GM21381 (cell line): ENCODE measurements around the gene VCAN.

Source experiments
- ATAC-seq: cut with Tn5 transposase; IDR thresholded peaks from one replicate; pipeline ENCODE4 v1.9.1; 2021; ENCODE audit warnings: mild to moderate bottlenecking, moderate library complexity; ENCODE audit not compliant: unreplicated experiment

VCAN gene

DNA sequence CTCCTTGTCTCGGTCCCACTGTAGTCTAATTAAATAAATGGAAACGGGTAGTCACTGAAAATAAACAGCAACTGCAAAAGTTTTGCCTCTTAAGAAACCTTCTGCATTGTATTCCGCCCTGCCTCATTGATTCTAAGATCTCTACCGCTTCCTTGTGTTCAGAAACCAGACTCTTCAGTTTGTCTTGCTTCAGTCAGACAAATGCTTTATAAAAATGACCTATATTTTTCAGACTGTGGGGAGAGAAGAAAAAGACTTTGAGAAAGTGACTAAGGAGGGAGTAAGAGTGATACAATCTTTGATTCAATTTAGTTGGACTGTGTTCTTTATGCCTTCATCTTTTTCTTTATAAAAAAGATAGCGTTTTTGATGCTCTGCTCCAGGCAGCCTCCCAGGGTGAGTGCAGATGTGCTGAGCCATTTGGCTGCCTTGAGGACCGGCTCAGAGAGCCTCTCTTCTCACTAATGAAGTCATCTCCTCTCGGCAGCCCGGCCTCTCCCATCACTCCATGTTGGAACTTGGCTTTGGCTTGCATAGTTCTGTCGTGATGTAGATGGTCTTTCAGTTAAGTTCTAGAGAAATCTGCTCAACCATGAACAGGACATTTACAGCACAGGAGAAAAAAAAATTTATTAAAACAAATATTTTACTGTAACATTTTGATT lies 4.0 kb upstream of the VCAN start:
- no peak for ATAC-seq

DNA sequence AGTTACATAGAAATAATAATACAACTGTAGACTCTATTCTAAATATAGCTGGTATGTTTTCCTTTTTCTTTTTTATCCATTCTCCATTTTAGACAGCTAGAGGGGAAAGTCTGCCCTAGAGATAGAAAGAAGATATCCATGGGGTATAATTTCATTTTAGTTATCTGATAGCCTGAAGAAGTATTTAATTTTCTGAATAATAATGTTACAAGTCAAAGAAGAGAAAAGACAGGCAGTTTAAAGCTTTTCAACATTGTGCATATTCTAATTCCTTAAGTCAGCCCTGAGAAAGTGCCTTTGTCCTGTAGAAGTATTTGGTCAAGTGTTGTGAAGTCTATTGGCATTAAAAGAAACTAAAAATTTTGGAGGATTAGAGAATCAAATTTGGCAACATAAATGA lies 2.5 kb upstream of the VCAN start:
- ATAC-seq, result no peak

DNA sequence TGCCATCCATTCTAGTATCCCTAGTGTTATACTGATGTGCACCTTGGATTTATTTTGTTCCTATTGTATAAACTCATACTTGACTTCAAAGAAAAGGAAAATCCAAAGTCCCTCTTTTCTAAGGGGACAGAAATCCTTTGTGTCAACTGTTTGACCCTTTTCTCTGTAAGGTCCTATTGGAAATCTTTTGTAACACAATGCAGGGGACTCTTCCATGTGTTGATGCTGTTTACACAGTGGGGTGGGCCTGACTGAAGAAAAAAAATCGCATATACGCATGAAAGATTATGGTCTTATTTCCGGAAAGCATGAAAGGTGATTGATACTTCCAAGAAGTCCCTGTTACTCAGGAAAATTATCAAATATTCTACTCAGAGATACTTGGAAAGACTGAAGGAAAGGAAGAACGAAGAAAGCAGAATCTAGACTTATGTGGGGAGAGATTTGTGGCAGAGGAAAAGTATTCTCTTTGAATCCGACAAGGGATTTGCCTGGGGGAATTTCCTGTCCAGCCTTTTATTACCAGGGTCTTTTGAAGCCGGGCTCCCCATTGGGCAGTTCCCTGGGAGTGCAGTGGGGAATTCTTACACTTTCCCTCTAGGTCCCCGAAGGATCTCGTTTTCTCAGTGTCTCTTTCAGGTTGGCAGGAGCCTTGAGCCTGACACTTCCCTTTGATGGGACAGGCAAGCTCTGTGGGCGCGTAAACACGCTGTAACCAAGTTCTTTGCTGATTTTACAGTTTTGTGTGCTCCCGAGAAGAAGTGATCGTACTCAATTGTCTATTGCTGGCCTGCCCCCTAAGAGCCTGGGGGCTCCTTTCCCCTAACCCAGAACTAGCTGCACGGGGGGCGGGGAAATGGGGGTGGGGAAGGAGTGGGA lies 779 bp upstream of the VCAN start:
- no peak for ATAC-seq

DNA sequence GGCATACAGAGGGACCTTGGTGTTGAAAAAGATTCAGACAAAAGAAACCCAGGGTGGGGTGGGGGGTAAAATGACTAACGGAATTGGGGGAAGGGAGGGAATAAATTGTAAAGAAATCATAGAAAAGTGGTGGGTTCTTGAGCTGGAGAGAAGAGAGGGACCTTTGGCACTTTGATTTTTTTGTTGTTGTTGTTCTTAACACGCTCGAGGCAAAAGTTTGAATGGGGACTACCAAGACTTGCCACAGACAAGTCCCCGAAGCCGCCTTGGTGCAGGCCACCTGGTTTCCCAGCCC lies 616 bp downstream of the VCAN start:
- ATAC-seq, result no peak

DNA sequence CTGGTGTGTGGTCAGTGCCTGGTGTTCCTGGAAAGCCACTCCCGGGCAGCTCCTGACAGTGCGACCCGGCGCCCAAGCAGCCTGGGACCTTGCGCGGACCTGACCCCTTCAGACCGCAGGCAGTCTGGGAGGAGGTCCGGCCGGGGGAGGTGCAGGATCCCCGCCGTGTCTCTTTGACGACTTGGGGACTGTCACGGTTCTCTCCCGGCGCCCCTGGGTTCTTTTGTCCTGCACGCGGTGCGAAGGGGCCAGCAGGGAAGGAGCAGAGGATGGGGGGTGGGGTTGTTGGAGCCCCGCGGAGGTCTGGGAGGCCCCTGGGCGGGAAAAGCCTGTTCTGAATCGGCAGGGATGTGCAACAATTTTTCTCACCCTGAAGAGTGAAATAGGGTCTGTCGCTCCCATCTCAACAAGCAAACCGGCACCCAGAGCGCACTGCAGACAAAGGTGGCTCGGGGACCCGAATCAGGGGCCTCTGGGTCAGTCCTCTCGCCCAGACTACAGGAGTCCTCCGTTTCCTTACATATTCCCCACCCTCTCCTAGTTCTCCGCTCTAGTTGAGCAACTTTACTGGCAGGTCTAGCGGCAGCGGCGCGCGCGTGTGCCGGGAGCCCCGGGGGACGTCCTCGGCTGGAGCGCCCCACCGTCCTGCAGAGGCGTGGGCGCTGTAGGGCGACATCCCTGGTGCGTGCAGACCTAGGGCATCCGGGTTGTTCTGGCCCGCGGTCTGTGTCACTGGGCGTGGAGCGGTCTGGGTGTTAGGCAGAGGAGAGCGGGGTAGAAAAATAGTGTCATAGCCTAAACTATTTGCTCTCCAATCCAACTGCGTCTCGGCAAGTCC lies 1.2 kb downstream of the VCAN start:
- ATAC-seq, result peak; percentile 47

DNA sequence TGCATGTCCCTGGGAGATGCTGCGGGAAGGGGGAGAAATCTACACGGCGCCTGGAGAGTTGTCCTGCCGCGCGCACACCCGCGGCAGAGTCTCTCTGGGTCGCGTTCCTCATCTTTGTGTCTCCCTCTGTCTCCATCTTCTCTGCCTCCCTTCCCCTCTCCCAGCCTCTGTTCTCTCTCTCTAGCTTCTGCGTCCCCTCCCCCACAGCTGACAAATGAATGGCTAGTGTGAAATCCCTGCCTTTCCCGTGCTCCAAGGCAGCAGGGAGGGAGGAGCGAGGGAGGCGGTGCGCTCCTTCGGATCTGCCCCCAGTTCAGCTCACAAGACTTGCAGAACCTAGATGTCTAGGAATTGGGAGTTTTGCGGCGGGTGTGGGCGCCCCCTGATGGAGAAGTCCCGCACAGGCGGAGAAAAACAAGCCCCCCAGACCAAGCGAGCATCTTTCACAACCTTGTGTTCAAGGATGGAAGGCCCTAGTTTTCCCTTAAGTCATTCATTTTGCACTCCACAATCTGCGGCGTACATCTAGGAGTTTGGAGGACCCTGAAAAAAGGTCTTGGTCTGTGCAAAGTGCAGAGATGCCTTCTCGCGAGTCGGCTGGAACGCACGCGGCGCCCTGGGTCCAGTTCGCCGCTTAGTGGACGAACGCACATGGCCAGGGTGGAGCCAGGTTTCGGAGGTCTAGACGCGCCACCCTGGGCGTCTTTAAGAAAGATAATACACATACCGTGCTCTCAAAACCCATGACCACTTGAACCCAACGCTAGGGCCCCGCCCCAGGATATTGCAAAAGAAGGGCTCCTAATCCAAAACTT lies 2.0 kb downstream of the VCAN start:
- ATAC-seq, result peak; percentile 60

DNA sequence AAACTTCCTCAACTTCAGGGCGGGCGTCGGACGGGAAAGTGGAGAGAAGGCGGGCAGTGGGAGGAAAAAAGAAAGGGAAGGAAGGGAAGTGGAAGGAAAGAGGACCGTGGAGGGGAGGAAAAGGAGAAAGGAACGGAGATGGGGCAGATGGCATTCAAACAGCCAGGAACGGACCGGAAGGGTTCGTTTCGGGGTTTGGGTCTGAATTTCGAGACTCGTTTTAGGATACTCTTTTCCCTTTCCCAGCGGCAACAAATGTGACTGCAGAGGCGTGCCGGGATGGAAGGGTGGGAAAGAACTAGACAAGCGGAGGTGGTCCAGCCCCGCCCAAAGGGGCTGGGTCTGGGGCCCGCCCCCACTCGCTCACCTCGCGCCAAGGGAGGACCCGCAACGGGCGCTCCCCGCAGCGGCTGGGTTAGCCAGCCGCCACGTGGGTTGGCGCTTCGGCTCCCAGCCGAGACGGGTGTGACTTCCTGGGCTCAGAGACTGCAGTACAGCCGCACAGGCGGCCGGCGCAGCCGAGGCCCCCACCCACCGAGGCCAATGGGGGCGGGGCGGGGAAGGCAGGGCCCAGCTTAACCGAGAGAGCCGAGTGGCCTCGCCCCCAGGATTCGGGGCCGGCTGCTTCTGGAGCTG lies 2.7 kb downstream of the VCAN start:
- peak; percentile 45 for ATAC-seq

DNA sequence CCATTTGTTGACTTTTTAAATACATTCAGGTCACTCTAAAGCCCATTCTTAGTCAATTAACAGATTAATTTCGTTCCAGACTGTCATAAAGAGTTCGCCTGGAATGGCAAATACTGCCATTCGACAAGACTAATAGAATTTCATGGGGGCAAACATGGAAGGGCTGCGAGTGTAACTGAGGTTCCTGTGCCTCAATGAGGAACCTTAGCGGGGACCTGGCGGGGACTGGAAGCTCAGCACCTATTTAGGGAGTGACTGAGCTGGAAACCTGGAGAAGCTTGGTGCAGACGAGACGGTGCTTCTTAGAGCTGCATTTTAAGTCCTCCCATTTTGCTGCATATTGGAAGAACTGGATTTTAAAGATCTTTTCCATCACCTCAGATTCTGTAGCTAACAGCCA lies 3.4 kb downstream of the VCAN start:
- ATAC-seq, result no peak

DNA sequence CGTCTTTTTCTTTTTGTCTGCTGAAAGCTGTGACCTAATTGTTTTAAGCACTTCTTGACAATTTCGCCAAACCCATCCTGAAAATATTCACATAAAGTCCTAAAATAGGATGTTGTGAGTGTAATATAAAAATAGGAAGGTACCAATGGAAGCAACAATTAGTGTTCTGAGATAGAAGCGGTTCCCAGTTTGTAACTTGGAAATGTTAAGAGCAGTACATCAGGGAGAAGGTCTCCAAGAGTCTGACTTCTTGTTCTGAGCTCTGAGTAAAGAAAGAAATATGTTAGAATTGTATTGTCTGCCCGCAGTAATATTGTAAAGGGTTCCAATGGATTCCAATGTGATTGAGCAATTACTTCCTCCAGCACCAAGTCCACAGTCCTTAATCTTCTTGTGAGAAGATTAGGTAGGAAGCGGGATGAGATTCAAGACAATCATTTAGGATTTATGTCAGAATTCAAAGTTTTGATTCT lies 3.9 kb downstream of the VCAN start:
- ATAC-seq, result no peak

DNA sequence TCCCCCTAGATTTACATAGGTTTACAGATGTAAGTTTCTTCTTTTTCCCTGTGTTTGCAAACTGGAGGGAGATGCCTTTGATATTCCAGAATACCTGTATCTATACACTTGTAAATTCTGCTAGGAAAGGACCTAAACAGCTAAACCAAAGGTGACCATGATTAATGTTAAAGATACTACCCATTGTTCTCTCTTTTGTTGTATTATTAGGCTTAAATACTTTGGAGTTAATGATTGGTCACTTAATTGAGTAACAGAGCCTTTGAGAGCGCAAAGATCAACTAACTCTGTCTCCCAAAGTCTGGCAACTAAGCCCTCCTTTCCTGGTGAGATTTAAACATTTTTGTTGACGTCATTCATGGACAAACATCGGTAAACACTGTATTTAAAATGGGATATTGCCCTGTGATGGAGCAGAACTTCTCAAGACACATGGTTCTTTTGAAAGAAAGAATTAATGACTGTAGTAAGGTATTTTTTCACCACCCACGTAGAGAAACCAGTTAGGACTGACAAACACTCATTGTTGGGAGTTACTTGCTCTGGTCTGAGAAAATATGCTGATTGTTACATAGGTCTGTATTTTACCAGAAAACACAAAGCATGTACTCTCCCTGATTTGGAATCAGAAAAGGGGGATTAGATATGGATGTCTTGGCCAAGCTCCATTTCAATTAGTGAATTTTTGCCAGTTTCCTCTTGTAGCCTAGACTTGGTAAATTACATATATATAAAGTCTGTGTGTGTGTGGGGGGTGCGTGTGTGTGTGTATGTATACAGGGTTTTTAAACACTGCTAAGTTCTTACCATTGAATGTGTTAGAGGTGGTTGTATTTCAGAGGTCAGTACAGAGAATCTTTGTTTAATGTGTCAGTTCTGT lies 4.6 kb downstream of the VCAN start:
- ATAC-seq, result no peak

DNA sequence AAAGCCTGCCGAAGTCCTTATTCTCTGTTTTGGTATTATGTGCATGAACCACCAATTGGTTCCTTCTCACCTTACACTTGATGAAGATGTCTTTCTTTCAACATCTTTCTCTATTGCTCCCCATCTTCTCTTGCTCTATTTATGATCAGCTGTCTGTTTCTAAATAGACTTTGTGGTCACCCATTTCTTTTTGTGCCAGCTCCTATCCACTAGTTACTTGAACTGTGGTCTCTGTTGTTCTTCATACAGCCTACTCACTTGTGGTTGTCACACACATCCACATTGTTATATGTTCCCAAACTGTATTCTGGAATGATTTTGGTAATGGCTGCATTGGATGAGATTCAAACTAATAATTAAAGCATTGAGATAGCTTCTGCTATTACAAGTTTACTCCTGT lies 11.4 kb downstream of the VCAN start:
- no peak for ATAC-seq

DNA sequence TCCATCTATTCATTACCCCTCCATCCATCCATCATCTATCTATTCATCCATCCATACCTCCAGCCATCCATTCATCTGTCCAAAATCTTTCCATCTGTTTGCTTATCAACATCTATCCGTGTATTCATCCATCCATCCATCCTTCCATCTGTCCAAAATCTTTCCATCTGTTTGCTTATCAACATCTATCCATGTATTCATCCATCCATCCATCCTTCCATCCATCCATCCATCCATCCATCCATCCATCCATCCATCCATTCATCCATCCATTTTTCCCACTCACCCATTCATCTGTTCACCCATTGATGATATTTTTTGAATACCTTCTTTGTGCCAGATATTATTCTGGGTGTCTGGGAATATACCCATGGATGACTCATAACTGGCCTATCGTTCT lies 12.8 kb downstream of the VCAN start:
- no peak for ATAC-seq

DNA sequence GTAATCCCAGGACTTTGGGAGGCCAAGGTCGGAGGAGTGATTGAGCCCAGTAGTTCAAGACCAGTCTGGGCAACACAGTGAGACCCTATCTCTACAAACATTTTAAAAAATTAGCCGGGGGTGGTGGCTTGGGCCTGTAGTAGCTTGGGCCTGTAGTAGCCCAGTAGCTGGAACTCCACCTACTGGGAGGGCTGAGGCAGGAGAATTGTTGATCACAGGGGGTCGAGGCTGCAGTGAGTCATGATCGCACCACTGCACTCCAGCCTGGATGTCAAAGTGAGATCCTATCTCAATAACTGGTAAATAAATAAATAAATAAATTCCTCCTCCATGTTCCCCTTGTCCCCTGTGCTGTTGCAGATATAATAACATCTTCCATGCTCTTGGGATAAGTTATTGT lies 14.3 kb downstream of the VCAN start:
- no peak for ATAC-seq

DNA sequence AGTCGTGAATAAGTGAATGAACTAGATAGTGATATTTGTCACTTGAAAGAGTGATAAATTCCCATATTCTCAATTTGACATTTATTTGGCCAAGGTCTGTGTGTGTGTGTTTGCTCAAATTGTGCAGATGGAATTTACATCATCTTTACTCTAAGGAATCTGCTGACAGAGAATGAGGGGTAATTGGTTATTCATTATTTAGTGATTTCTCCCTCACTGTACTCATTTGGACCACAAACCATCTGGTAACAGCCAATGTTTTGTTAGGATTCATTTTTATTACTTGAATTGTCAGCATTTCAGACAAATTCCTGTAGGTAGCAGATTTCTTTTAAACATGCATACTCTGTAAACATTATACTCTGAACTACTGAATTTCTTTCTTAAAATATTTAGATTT lies 15.6 kb downstream of the VCAN start:
- ATAC-seq, result no peak

DNA sequence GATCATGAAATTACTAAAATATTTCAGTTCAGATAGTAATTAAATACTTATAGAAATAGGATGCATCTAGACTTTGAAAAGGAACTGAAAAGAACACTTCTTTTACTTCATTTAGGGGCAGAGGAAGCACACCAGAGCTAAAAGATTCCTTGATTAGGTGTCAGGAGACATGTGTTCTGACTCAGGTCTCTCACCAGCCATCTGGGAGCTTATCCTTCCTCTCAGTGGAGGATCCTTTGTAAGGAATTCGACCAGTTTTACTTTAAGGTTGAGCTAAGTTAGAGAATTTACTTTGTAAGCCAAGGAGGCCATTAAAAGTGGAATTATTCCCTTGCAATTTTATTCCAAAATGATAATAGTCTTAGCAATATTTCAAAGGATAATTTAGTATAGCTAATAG lies 16.7 kb downstream of the VCAN start:
- no peak for ATAC-seq

DNA sequence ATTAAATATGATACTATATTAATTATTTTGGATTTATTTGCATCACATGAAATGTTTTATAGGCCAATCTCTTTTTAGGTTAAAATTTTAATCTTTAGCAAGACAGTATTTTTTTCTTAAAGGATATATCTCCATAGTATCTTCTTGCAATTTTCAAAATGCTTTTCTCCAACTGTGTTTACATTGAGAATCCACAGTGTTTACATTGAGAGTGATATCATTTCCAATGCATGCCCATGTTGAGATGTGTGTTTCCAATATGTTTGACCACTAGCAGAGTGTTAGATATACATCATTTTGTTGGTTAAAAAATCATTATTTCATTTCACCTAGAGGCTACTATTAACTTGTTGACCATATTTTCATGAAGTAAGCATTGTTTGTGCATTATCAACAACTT lies 17.3 kb downstream of the VCAN start:
- ATAC-seq, result no peak

DNA sequence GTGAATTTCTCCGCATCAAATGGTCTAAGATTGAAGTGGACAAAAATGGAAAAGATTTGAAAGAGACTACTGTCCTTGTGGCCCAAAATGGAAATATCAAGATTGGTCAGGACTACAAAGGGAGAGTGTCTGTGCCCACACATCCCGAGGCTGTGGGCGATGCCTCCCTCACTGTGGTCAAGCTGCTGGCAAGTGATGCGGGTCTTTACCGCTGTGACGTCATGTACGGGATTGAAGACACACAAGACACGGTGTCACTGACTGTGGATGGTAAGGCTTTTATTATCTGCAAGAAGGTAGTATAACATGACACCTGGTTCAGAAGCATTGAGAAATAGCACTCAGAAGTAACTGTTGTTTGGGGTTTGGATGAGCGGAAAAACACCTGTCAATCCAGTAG lies 18.7 kb downstream of the VCAN start:
- ATAC-seq, result no peak

DNA sequence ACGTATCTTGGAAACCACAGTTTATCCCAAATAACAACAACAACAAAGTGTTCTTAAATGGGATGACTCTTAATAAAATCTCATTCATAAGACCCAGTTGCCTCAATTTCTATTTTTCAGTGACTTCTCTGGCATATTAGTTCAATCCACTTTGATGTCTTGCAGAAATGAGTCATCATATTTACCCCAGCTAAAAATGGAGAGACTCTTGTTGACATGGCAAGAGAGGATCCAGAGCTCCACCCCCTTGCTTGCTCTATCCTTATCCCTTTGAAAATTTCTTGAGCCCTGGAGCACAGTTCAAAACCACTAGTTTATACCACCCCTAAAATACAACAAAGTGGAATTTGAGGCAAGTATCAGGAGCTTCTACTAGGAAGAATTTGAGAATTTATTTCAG lies 20.8 kb downstream of the VCAN start:
- no peak for ATAC-seq

DNA sequence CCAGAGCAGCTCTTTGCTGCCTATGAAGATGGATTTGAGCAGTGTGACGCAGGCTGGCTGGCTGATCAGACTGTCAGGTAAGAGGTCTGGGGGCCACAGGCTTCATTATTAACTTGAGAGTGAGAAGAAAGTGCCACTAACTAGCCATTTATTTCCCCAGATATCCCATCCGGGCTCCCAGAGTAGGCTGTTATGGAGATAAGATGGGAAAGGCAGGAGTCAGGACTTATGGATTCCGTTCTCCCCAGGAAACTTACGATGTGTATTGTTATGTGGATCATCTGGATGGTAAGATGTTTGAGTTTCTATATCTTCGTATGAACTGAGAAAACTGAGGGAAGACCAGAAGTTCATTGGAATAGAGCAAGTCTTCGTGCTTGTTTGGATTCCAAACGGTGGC lies 22.1 kb downstream of the VCAN start:
- ATAC-seq, result no peak
